Measurements from ENCODE around the gene ERF.

The ERF gene

GRCh38 chr19:42219812-42220750 lies 34.8 kb downstream of the ERF start, which contains the start of gene ZNF526:
TSS of gene ZNF526 (plus strand) at chr19:42220312. CDS start at chr19:42224404, 4,092 bp downstream.
- peak; percentile 100 for DNase-seq (ENCODE audit: insufficient read length, low spot score)
- TF ChIP-seq SPI1 (IDR thresholded peaks at IDR 0.05; ENCODE audit: low read depth, low read length) (no peak), POLR2A (IDR thresholded peaks at IDR 0.05; ENCODE audit: low read depth, low read length) (peak; percentile 84), POLR2AphosphoS5 (IDR thresholded peaks at IDR 0.05; ENCODE audit: low read depth, low read length) (peak; percentile 81), PAX5 (IDR thresholded peaks at IDR 0.05; ENCODE audit: insufficient read depth, low read length, severe bottlenecking) (no peak), TAF1 (IDR thresholded peaks at IDR 0.05; ENCODE audit: low read depth, low read length) (peak; percentile 81), POU2F2 (IDR thresholded peaks at IDR 0.05; ENCODE audit: low read depth, low read length) (peak; percentile 58; the same call in 1 of the 2 replicates)
- FAIRE-seq, result peak; percentile 98

GRCh38 chr19:42217520-42218437 lies 37.1 kb downstream of the ERF start, which contains the start of gene DEDD2:
TSS of gene DEDD2 (minus strand) at chr19:42217677. CDS start at chr19:42217007, 670 bp downstream.
- TF ChIP-seq POLR2AphosphoS5 (IDR thresholded peaks at IDR 0.05; ENCODE audit: low read depth, low read length) (peak; percentile 37; the same call in 1 of the 2 replicates), POU2F2 (IDR thresholded peaks at IDR 0.05; ENCODE audit: low read depth, low read length) (no peak), SPI1 (IDR thresholded peaks at IDR 0.05; ENCODE audit: low read depth, low read length) (peak; percentile 45; the same call in 1 of the 2 replicates)
- DNase-seq (ENCODE audit: insufficient read length, low spot score) (peak; percentile 97), FAIRE-seq (peak; percentile 98)

GRCh38 chr19:42216653-42217519 lies 38.0 kb downstream of the ERF start:
- DNase-seq (ENCODE audit: insufficient read length, low spot score) (peak; percentile 54), FAIRE-seq (peak; percentile 56)
- TF ChIP-seq TAF1 (IDR thresholded peaks at IDR 0.05; ENCODE audit: low read depth, low read length) (no peak), PAX5 (IDR thresholded peaks at IDR 0.05; ENCODE audit: insufficient read depth, low read length, severe bottlenecking) (no peak), SPI1 (IDR thresholded peaks at IDR 0.05; ENCODE audit: low read depth, low read length) (no peak), POLR2A (IDR thresholded peaks at IDR 0.05; ENCODE audit: low read depth, low read length) (no peak), POLR2AphosphoS5 (IDR thresholded peaks at IDR 0.05; ENCODE audit: low read depth, low read length) (no peak), POU2F2 (IDR thresholded peaks at IDR 0.05; ENCODE audit: low read depth, low read length) (no peak)

GRCh38 chr19:42214810-42215485 lies 40.0 kb downstream of the ERF start:
- FAIRE-seq (no peak), DNase-seq (ENCODE audit: insufficient read length, low spot score) (no peak)
- TF ChIP-seq POLR2AphosphoS5 (IDR thresholded peaks at IDR 0.05; ENCODE audit: low read depth, low read length) (no peak), TAF1 (IDR thresholded peaks at IDR 0.05; ENCODE audit: low read depth, low read length) (no peak), SPI1 (IDR thresholded peaks at IDR 0.05; ENCODE audit: low read depth, low read length) (no peak), POLR2A (IDR thresholded peaks at IDR 0.05; ENCODE audit: low read depth, low read length) (no peak), POU2F2 (IDR thresholded peaks at IDR 0.05; ENCODE audit: low read depth, low read length) (no peak), PAX5 (IDR thresholded peaks at IDR 0.05; ENCODE audit: insufficient read depth, low read length, severe bottlenecking) (no peak)

- DNase-seq (ENCODE audit: insufficient read length, low spot score) (no peak), FAIRE-seq (no peak)
- TF ChIP-seq PAX5 (IDR thresholded peaks at IDR 0.05; ENCODE audit: insufficient read depth, low read length, severe bottlenecking), result no peak
- no peak for TF ChIP-seq SPI1 (IDR thresholded peaks at IDR 0.05; ENCODE audit: low read depth, low read length)
- no peak for TF ChIP-seq TAF1 (IDR thresholded peaks at IDR 0.05; ENCODE audit: low read depth, low read length)
- TF ChIP-seq POU2F2 (IDR thresholded peaks at IDR 0.05; ENCODE audit: low read depth, low read length), result no peak
- no peak for TF ChIP-seq POLR2AphosphoS5 (IDR thresholded peaks at IDR 0.05; ENCODE audit: low read depth, low read length)
- TF ChIP-seq POLR2A (IDR thresholded peaks at IDR 0.05; ENCODE audit: low read depth, low read length), result no peak
Observed at GRCh38 chr19:42212886-42213285, 42.0 kb downstream of the ERF start.

- no peak for DNase-seq (ENCODE audit: insufficient read length, low spot score)
- TF ChIP-seq TAF1 (IDR thresholded peaks at IDR 0.05; ENCODE audit: low read depth, low read length) (no peak), POU2F2 (IDR thresholded peaks at IDR 0.05; ENCODE audit: low read depth, low read length) (no peak), SPI1 (IDR thresholded peaks at IDR 0.05; ENCODE audit: low read depth, low read length) (no peak), PAX5 (IDR thresholded peaks at IDR 0.05; ENCODE audit: insufficient read depth, low read length, severe bottlenecking) (no peak), POLR2A (IDR thresholded peaks at IDR 0.05; ENCODE audit: low read depth, low read length) (no peak), POLR2AphosphoS5 (IDR thresholded peaks at IDR 0.05; ENCODE audit: low read depth, low read length) (no peak)
Observed at GRCh38 chr19:42208612-42209011, 46.3 kb downstream of the ERF start.

GRCh38 chr19:42207767-42208271 lies 47.1 kb downstream of the ERF start:
- DNase-seq (ENCODE audit: insufficient read length, low spot score) (no peak), FAIRE-seq (no peak)
- TF ChIP-seq POLR2AphosphoS5 (IDR thresholded peaks at IDR 0.05; ENCODE audit: low read depth, low read length), result no peak
- TF ChIP-seq TAF1 (IDR thresholded peaks at IDR 0.05; ENCODE audit: low read depth, low read length), result no peak
- TF ChIP-seq POU2F2 (IDR thresholded peaks at IDR 0.05; ENCODE audit: low read depth, low read length), result no peak
- no peak for TF ChIP-seq PAX5 (IDR thresholded peaks at IDR 0.05; ENCODE audit: insufficient read depth, low read length, severe bottlenecking)
- TF ChIP-seq POLR2A (IDR thresholded peaks at IDR 0.05; ENCODE audit: low read depth, low read length), result no peak
- no peak for TF ChIP-seq SPI1 (IDR thresholded peaks at IDR 0.05; ENCODE audit: low read depth, low read length)

More at GRCh38 chr19:42208612-42209011, 46.3 kb downstream of the ERF start:
- no peak for FAIRE-seq
